AG10803 (cell line): ENCODE data around the gene NFKBIE.

Experiments
- DNase-seq: peaks from one replicate; pipeline ENCODE4 v3.0.0; 2010; ENCODE audit warnings: low read depth
- H3K4me3 ChIP-seq: 2 replicates; pipeline ENCODE4 v1.5.1; 2011; ENCODE audit warnings: mild to moderate bottlenecking, low read length, control low read depth
- CTCF ChIP-seq: conservative IDR thresholded peaks from 2 replicates; pipeline ENCODE4 v1.5.1; 2011; ENCODE audit warnings: mild to moderate bottlenecking, low read length, control low read depth, inconsistent platforms

NFKBIE gene

GRCh38 chr6:44271914-44272313 is 6.6 kb upstream of the NFKBIE start:
- H3K4me3 ChIP-seq = no peak overlapping the region
- DNase-seq = no peak
- no peak for TF ChIP-seq CTCF

- no peak for TF ChIP-seq CTCF
- DNase-seq = no peak
- H3K4me3 ChIP-seq = no peak overlapping the region
Observed at GRCh38 chr6:44271406-44271723, 6.0 kb upstream of the NFKBIE start.

- no peak overlapping the region for H3K4me3 ChIP-seq
- TF ChIP-seq CTCF = no peak
- no peak for DNase-seq
Observed at GRCh38 chr6:44270526-44271405, 5.4 kb upstream of the NFKBIE start.

GRCh38 chr6:44269921-44270525 is 4.7 kb upstream of the NFKBIE start, which contains the start of gene TMEM151B:
TSS of gene TMEM151B (plus strand) at chr6:44270450. CDS start at chr6:44270743, 293 bp downstream.
- DNase-seq = no peak
- no peak for TF ChIP-seq CTCF
- H3K4me3 ChIP-seq = no peak within 1 kb of the TSS

GRCh38 chr6:44269178-44269920 is 4.0 kb upstream of the NFKBIE start:
- TF ChIP-seq CTCF = no peak
- DNase-seq = no peak
- H3K4me3 ChIP-seq = no peak overlapping the region

- no peak overlapping the region for H3K4me3 ChIP-seq
- peak; percentile 99 for TF ChIP-seq CTCF
- no peak for DNase-seq
Observed at GRCh38 chr6:44268095-44268628, 2.8 kb upstream of the NFKBIE start.
